Neural cell (in vitro differentiated cells): ENCODE results near the gene ATF6B. TPM values are rescaled to one million over a fixed set of nuclear protein-coding genes. Genes with fewer than 3 reads are reported as not detected.

Experiments used
- H2AFZ ChIP-seq: fragments of 200-600, 300-800 bp; sonication (generic), shearing (Covaris generic); 2 replicates; pipeline ENCODE4 v1.6.0; 2014; ENCODE audit warnings: low read depth, mild to moderate bottlenecking, antibody characterized with exemption, low read length, moderate library complexity
- H3F3A ChIP-seq: fragments of 200-600 bp; shearing (Covaris generic); 2 replicates; pipeline ENCODE4 v1.6.1; 2016; ENCODE audit warnings: mild to moderate bottlenecking, moderate library complexity, mixed read lengths, antibody characterized with exemption, low read length; ENCODE audit not compliant: insufficient read depth, poor library complexity, severe bottlenecking
- H3K27ac ChIP-seq: fragments of 200-600, 300-800 bp; sonication (generic), shearing (Covaris generic); 2 replicates; pipeline ENCODE4 v1.5.1; 2014; ENCODE audit warnings: mild to moderate bottlenecking, low read length, moderate library complexity
- H3K27me3 ChIP-seq: fragments of 300-800, 200-600 bp; sonication (generic), shearing (Covaris generic); 2 replicates; pipeline ENCODE4 v1.6.0; 2014; ENCODE audit warnings: mild to moderate bottlenecking, low read depth, low read length, moderate library complexity; ENCODE audit not compliant: insufficient read depth
- H3K36me3 ChIP-seq: fragments of 300-800, 200-600 bp; sonication (generic), shearing (Covaris generic); 2 replicates; pipeline ENCODE4 v1.5.1; 2014; ENCODE audit warnings: mild to moderate bottlenecking, antibody characterized with exemption, low read length, moderate library complexity; ENCODE audit not compliant: insufficient read depth
- H3K4me2 ChIP-seq: fragments of 300-800, 200-600 bp; sonication (generic), shearing (Covaris generic); 2 replicates; pipeline ENCODE4 v1.6.0; 2014; ENCODE audit warnings: mild to moderate bottlenecking, low read length
- H3K4me3 ChIP-seq: fragments of 300-800, 200-600 bp; sonication (generic), shearing (Covaris generic); 2 replicates; pipeline ENCODE4 v1.5.1; 2014; ENCODE audit warnings: mild to moderate bottlenecking, low read length, moderate library complexity
- H3K79me2 ChIP-seq: fragments of 200-600 bp; shearing (Covaris generic); replicated peaks from 2 replicates; pipeline ENCODE4 v1.6.0; 2014; ENCODE audit warnings: mild to moderate bottlenecking, low read length, moderate library complexity; ENCODE audit not compliant: insufficient read depth
- H3K9ac ChIP-seq: fragments of 300-800, 200-600 bp; sonication (generic), shearing (Covaris generic); 2 replicates; pipeline ENCODE4 v1.6.1; 2016; ENCODE audit warnings: mild to moderate bottlenecking, low read length, mixed read lengths
- H3K9me2 ChIP-seq: fragments of 200-600 bp; shearing (Covaris generic); 2 replicates; pipeline ENCODE4 v1.6.1; 2016; ENCODE audit warnings: mild to moderate bottlenecking, low read length, mixed read lengths; ENCODE audit not compliant: insufficient read depth
- H3K9me3 ChIP-seq: fragments of 200-600, 300-800 bp; sonication (generic), shearing (Covaris generic); 2 replicates; pipeline ENCODE4 v1.6.1; 2016; ENCODE audit warnings: mild to moderate bottlenecking, mixed run types, low read length, moderate library complexity, mixed read lengths
- H4K20me1 ChIP-seq: fragments of 200-600 bp; shearing (Covaris generic); 2 replicates; pipeline ENCODE4 v1.6.1; 2016; ENCODE audit warnings: mild to moderate bottlenecking, mixed run types; ENCODE audit not compliant: insufficient read depth
- CTCF ChIP-seq: fragments of 450-650 bp; IDR thresholded peaks from 2 replicates; pipeline ENCODE4 v1.5.1; 2014; ENCODE audit warnings: antibody characterized with exemption, mild to moderate bottlenecking, moderate library complexity; ENCODE audit not compliant: poor library complexity, severe bottlenecking
- EP300 ChIP-seq: fragments of 450-650 bp; conservative IDR thresholded peaks from 2 replicates; pipeline ENCODE4 v1.6.1; 2014; ENCODE audit warnings: antibody characterized with exemption, mild to moderate bottlenecking, moderate library complexity; ENCODE audit not compliant: poor library complexity, severe bottlenecking
- EZH2 ChIP-seq: fragments of 200-600, 300-800 bp; shearing (Covaris generic), sonication (generic); IDR thresholded peaks from 2 replicates; pipeline ENCODE4 v1.6.1; 2014; ENCODE audit warnings: antibody characterized with exemption, low read length, borderline replicate concordance, mild to moderate bottlenecking; ENCODE audit not compliant: insufficient read depth, poor library complexity, severe bottlenecking
- MXI1 ChIP-seq: fragments of 450-650 bp; conservative IDR thresholded peaks from 2 replicates; pipeline ENCODE4 v1.6.1; 2014; ENCODE audit warnings: antibody characterized with exemption, mild to moderate bottlenecking; ENCODE audit not compliant: poor library complexity, severe bottlenecking
- POLR2AphosphoS5 ChIP-seq: IDR thresholded peaks from 2 replicates; pipeline ENCODE4 v1.6.1; 2012
- RAD21 ChIP-seq: fragments of 450-650 bp; conservative IDR thresholded peaks from 2 replicates; pipeline ENCODE4 v1.6.1; 2014; ENCODE audit warnings: antibody characterized with exemption, mild to moderate bottlenecking, moderate library complexity
- REST ChIP-seq: IDR thresholded peaks from 2 replicates; pipeline ENCODE4 v1.6.1; 2012; ENCODE audit warnings: borderline replicate concordance
- SMC3 ChIP-seq: fragments of 450-650 bp; conservative IDR thresholded peaks from 2 replicates; pipeline ENCODE4 v1.6.1; 2014; ENCODE audit warnings: antibody characterized with exemption, mild to moderate bottlenecking, moderate library complexity; ENCODE audit not compliant: poor library complexity
- TAF1 ChIP-seq: IDR thresholded peaks from 2 replicates; pipeline ENCODE4 v1.6.1; 2012; ENCODE audit warnings: low read depth
- polyA plus RNA-seq: library from polyadenylated mRNA; depleted of rRNA; stranded (reverse); fragments of >200 nt; gene quantifications from 2 replicates; pipeline ENCODE4 v1.2.3, GENCODE V29; 2014

The ATF6B gene
- polyA plus RNA-seq, 1 donor from 2014 or later: 44.3 TPM

- no peaks in the 10 kb centered on the region for H3K36me3 ChIP-seq
- no peak overlapping the region for H2AFZ ChIP-seq
- no peaks in the 10 kb centered on the region for H3K27me3 ChIP-seq
- no peaks in the 10 kb centered on the region for H3K79me2 ChIP-seq
- H3K4me3 ChIP-seq: no peak overlapping the region
- no peak overlapping the region for H3K4me2 ChIP-seq
- no peaks in the 10 kb centered on the region for H3K9me3 ChIP-seq
- H3K27ac ChIP-seq: no peak overlapping the region
- H4K20me1 ChIP-seq: no peaks in the 10 kb centered on the region
- H3F3A ChIP-seq: no peaks in the 10 kb centered on the region
- TF ChIP-seq TAF1 (no peak), CTCF (no peak), EP300 (no peak), REST (no peak), MXI1 (no peak), POLR2AphosphoS5 (no peak), SMC3 (no peak), RAD21 (no peak), EZH2 (no peak)
- H3K9me2 ChIP-seq: no peaks in the 10 kb centered on the region
- no peak overlapping the region for H3K9ac ChIP-seq
Observed at GRCh38 chr6:32085759-32086459, 42.1 kb downstream of the ATF6B start.

GRCh38 chr6:32084780-32085179 is 43.3 kb downstream of the ATF6B start:
- Histone ChIP-seq H3K27ac (no peak overlapping the region), H2AFZ (no peak overlapping the region), H3K9me2 (no peaks in the 10 kb centered on the region), H3K9me3 (no peaks in the 10 kb centered on the region), H3K4me2 (no peak overlapping the region), H3K27me3 (no peaks in the 10 kb centered on the region), H3K4me3 (no peak overlapping the region), H4K20me1 (no peaks in the 10 kb centered on the region), H3K79me2 (no peaks in the 10 kb centered on the region), H3K36me3 (no peaks in the 10 kb centered on the region), H3K9ac (no peak overlapping the region), H3F3A (no peaks in the 10 kb centered on the region)
- TF ChIP-seq SMC3 (no peak), EP300 (no peak), CTCF (no peak)
